ENCODE measurements around the gene ARX.

The ARX gene

DNA sequence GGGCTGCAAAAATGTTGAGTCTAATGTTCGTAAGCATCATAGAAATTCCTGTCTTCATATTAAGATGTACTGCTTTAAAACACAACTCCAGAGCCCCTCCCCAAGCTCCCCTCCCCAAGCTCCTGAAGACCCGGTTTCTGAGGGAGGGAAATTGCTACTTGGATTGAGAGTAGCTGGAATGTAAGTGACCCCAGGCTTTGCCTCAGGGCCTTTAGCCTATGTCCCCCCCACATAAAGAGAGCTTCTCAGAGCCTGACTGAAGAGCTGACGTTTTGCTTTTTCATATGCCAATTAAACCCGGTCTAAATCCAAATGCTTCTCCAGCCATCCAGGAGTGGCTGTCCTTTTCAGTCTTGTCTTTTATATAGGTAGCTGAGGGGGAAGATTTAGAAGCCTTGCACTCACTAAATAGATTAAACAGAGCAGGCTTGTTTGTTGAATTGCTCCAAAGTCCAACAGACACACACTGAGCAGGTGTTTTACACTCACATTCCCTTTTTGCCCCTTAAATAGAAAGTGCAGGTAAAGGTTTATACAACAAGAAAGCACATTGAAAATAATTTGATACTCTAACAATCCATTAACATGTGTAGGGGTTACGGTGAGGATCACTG lies 19.6 kb downstream of the ARX start:
- no peak for DNase-seq

GRCh38 chrX:24993879-24994278 lies 21.9 kb downstream of the ARX start:
- no peak for DNase-seq

- no peak for DNase-seq
Measured at GRCh38 chrX:24990535-24990934, 25.2 kb downstream of the ARX start.

GRCh38 chrX:24988314-24988713 lies 27.5 kb downstream of the ARX start:
- no peak for DNase-seq

DNA sequence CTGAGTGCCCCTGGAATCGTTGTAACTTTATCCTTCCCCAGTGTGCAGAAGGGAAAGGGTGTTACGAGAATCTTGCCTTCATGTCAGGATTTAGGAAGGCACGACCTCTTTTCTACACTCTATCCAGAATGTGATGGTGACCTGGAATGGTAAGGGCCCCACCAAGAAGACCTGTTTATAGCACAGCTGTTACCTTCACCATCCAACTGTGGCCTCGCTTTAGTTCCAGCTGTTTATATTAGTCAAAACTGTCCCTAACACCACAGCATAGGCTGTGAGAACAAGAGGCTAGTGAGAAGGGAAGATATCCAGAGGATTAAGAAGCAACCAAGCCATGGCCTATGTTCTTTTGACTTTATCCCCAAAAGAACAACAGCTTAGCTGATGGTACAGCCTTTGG lies 28.0 kb downstream of the ARX start:
- no peak for DNase-seq

- no peak for DNase-seq
Measured at GRCh38 chrX:24985120-24985519, 30.6 kb downstream of the ARX start.

DNA sequence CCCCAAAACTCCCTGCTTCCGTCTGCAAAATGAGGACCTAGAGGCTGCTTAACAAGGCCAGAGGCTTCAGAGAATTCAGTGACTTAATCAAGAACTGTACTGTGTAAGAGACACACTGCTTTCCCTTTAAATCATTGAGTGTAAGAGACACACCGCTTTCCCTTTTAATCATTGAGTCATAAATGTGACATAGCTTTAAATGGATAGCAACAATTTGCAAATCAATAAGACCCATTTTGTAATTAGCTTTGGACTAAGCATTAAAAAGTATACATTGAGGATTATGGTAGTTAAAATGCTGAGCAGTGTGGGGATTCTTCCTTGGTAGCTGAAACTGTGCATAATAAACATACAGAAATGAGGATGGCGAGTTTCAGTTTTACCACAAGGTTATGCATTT lies 31.8 kb downstream of the ARX start:
- DNase-seq, result no peak

DNA sequence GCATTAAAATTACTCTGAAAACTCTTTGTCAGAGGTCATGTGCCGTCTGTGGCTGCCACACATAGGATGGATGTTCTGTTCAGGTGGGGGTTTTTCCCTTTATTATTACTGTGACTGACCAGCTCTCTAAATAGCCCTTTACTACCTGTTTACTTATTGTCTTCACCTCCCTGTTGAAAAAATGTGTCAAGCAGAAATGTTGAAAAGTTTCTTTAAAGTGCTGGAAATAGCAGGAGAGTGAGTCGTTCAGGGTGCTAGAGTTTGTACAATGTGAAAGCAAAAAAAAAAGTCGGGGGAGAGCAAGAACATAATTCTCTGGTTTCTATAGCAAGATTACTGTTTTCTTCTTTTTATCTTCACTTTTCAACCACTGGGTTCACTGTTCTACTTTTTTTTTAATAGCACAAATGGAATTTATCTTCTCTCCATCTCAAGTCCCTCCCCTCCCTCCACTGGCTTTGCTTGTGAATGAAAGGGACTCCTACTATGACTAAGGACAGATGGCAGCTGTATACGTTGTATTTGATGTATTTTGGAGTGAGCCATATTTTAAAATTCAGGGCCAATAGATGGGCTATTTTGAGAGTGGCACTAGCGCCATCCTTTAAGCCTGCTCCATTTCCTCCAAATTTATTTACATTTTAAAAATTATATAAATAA lies 33.3 kb downstream of the ARX start:
- no peak for DNase-seq

DNA sequence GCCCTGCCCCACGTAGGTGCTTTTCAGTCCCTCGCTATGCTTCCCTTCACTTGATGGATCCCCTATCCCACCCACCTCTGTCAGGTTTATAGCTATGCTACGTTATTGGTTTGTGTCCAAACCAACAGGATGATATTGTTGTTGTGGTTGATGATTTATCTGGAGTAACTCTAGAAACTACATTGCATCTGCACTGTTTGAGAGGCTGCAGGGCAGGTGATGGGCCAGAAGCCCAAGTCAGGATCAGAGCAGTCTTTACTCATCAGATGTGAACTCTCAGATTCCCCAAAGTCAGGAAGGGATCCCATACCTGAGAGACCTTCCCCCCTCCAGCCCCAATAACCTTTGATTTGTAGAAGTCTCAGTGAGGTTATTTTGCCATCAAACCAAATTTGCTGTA lies 34.7 kb downstream of the ARX start:
- no peak for DNase-seq

DNA sequence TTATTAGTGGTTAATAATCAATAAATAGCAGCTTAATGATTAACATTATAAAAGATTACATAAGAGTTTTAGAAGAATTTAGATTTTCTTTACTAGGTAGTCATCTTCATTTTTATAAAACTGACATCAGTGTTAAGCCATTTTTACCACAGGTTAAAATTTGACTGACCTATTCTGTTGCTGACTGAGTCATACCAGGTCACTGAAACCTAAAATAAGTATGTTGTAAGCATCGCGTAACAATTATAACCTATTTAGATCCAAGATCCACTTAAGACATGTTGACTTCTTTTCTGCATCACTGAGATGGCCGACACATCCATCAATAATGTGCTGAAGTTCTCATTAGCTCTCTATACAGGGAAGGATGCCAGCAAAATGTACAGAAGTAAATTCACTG lies 36.7 kb downstream of the ARX start:
- no peak for DNase-seq

GRCh38 chrX:24969812-24970211 lies 46.0 kb downstream of the ARX start:
- DNase-seq, result no peak

DNA sequence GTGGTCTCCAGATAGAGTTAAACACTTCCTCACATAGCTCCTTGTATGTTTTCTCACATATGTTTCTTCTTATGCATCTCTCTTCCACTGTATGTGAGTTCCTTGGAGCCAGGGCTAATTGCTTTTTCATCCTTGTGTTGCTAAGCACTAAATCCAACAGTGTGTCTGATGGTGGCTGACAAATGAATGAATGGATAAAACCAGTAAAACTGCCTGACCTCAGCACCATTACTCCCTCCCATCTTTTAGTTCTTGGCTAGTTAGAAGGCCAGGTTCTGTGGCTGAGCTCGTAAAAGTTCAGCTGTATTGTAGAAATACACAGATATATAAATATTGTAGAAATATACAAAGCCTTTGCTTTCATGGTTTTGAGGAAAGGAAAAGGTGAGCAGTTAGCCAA lies 50.4 kb downstream of the ARX start:
- no peak for DNase-seq

GRCh38 chrX:24963823-24964222 lies 51.9 kb downstream of the ARX start:
- no peak for DNase-seq

DNA sequence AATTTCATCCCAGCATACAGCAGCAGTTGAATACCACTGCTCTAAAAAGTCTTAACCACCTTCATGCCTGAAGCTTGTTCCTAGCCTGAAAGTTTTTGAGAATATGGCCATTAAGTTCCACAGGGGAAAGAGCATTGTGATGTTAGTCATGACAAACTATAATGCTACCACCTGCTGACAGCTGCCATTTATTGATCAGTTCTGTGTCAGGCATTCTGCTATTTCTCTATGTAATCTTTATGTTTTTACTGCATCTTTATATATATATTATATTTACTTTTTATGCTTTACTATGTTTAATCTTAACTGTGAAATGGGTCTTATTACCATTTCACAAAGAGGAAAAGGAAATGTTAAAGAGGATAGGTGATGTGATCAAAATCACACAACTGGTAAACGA lies 54.0 kb downstream of the ARX start:
- no peak for DNase-seq

DNA sequence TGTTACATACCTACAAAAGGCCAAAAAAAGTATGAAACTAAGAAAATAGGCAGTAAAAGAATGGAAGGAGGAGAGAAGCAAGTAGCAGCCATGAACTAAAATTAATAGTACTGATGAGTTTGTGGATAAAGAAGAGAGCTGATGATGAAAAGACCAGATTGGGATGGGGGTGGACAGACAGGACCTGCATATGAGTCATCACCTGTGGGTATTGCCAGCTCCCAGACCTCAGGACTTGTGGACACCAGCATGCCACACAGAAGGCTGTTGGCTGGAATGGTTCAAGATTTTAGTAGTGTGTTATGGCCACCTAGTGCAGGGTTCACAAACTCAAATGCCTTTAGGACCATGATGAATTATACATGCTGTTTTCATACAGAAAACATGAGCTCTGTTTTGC lies 58.9 kb downstream of the ARX start:
- no peak for DNase-seq

DNA sequence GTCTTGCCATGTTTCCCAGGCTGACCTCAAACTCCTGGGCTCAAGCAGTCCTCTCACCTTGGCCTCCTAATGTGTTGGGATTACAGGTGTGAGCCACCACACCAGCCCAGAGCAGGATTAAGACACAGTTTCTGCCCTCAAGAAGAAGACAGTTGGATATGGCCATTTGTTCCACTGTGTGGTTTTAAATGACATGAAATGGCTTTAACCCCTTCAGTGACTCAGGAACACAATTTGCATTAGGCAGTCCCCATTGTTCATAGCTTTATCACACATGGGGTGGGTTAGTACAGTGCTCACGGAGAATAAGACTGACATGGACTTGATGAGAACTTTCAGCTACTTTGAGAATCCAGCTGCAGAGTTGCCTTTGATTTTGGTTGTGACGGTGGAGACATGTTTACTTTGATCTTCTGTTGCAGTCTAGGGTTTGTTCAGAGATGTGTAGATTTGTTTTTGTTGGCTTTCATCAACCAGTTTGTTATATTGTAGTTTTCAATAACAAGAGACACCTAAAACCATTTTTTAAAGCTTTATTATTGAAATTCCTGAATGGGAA lies 60.3 kb downstream of the ARX start:
- DNase-seq, result no peak

DNA sequence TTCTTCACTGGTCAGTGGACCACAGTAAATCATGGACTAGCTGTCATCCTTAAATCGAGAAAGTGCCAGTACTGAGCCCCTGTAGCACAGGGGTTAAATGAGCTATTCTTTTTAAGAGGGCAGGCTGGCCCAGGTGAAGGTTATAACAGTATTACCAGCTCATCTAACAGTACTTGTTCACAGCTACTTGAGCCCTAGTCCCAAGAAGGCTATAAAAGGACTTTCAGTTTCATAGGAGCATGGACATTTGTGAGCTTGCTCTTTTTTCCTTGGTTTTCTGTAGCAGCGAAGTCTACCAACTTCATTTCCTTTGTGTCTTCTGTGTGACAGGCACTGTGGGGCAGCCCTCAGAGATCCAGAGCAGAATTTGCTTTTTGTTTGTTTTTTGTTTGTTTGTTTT lies 61.0 kb downstream of the ARX start:
- no peak for DNase-seq
